NCI-H345 (cell line): ENCODE measurements around the gene FRMD4A.
A peak's percentile ranks its signal among the peaks of the same experiment; 100 is the strongest.

Experiments used
- DNase-seq: peaks from one replicate; lab custom pipeline; 2025; lab: John Stamatoyannopoulos, UW

The FRMD4A gene

DNA sequence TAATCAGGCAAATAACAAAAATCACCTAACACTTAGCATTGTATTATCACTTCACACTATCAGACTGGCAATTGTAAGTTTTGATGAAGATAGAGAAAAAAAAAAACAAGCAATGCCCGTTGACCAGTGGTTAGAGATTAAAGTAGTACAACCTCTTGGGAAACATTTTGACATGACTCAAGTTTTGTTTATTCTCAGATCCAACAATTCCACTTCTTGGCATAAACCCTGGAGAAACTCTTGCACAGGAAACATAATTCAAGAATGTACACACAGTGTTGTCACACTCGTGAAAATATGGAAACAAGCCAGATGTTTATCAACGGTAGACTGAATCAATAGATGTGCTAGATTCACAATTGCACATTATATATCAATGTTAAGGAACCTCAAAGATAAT, 37.2 kb downstream of the FRMD4A start:
- no peak for DNase-seq

DNA sequence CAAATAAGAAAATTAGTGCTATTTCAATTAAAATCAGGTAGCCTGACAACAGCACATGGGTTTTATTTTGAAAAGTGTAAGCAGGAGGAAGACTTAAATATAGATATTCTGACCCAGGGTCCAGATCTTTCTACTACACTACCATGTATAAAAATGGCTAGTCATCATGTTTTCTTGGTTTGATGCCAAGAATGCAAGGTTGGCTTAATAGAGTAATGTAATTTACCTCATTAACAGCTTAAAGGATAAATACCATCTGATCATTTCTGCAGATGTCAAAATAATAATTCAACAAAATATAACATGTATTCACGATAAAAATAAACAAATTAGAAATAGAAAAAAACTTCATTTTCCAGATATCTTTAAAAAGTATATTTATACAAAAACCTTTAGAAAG, 39.4 kb downstream of the FRMD4A start:
- DNase-seq: no peak

DNA sequence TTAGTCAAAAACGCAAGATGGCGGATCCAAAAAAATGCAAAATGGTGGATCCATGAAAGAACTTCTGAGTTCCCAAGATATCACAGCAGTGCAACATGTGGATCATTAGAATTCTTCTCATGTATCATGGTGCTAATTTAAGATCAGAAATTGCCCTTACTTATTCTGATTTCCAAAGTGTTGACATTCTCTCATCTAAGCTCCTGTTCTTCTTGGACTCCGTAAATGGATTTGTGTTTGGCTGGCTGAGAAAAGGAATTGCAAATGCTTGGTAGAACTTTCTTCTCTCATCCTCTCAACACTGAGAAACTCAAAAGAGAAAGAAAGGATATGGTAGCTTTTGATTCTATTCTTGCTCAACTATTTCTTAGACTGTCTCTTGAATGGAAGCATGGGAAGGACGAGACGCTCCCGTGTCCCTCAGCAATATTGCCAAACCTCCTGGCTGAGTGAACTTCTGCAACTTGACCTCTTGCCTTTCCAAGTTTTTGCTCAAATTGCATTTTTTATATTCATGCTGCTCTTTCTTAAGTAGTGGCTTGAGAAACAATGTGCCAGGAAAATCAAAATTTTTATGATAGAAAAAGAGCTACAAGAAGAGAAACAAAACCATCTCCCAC, 44.7 kb downstream of the FRMD4A start:
- no peak for DNase-seq

DNA sequence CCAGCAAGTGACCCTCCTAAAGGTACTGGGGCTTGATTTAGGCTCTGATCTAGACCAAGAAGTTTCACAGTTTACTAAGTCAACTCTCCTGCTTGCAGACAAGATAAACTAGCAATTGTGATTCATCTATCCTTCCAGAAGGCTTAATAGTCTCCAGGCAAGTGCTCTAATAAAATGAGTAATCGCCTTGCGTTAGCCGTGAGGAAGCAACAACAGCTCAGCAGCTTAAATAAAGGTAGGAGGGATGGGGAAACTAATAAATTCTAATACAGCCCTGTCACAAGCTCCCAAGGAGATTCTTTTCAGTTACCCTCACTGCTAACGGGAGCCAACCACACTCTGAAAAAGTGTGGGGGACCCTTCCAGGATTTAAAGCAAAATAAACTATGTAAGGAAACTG, 48.4 kb downstream of the FRMD4A start:
- DNase-seq: no peak

GRCh38 chr10:14278533-14278932, 52.2 kb downstream of the FRMD4A start:
- no peak for DNase-seq

- DNase-seq: no peak
Measured at GRCh38 chr10:14276210-14276609, 54.5 kb downstream of the FRMD4A start.

GRCh38 chr10:14271621-14272020, 59.1 kb downstream of the FRMD4A start:
- no peak for DNase-seq

- no peak for DNase-seq
Measured at GRCh38 chr10:14270370-14270769, 60.4 kb downstream of the FRMD4A start.

DNA sequence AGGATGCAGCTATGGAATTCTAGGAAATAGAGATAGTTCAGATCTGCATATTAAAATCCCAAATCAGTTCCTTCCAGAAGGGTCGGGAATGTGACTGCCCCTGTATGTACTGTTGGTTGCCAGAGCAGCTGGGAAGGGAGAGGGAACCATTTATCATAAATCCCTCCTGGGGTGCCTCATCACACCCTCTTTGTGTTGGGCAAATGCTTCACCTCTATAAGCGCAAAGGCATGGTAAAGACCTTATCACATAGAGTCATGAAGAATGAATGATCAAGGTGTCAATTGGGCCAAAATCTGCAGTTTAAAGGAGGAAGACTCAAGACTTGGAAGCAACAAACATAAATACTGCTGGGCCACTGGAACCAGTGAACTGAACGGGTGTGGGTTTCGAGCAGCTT, 65.0 kb downstream of the FRMD4A start:
- DNase-seq: no peak

GRCh38 chr10:14262836-14263425, 67.8 kb downstream of the FRMD4A start:
- DNase-seq: no peak

GRCh38 chr10:14261336-14261735, 69.4 kb downstream of the FRMD4A start:
- DNase-seq: no peak

DNA sequence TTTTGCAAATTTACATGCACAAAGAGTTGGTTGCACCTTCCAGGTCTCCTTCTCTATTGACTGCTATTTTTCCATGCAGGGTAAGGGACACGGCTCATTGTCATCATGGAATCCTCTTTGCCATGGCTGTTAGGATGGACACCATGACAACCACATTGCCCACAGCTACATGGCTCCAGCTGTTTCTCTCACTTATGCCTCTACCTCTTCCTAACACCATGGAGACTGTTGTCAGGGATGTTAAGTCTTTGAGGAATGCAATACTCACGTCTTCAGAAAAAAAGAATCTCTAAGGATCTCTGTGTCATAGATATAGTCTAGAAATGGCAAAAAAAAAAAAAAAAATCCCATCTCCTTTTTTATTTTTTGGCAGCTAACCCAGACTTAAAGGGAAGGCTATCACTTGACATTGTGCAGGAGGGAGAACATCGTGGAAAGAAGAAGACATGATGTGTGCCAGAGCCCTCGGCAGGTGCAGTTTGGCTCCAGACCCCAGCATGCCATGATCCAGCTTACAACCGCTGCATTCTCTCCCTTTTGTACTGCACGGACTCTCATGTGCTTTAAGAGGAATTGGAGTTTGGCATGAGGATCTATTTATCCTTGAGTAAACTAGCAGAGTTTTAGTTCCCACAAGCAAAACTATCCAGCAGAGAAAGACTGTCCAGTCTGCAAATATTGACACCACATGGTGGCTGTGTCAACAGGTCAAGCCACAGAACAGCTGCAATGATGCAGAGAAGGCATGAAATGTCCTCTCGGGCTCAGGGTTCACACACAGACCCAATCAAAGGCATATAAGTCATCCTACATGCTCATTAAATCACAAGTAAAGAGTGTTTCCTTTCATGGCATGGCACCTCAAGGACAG, 70.8 kb downstream of the FRMD4A start:
- DNase-seq: peak; percentile 24

- DNase-seq: no peak
Measured at GRCh38 chr10:14254368-14254767, 76.4 kb downstream of the FRMD4A start.

- DNase-seq: no peak
Measured at GRCh38 chr10:14253711-14254110, 77.0 kb downstream of the FRMD4A start.

GRCh38 chr10:14253079-14253478, 77.6 kb downstream of the FRMD4A start:
- no peak for DNase-seq

DNA sequence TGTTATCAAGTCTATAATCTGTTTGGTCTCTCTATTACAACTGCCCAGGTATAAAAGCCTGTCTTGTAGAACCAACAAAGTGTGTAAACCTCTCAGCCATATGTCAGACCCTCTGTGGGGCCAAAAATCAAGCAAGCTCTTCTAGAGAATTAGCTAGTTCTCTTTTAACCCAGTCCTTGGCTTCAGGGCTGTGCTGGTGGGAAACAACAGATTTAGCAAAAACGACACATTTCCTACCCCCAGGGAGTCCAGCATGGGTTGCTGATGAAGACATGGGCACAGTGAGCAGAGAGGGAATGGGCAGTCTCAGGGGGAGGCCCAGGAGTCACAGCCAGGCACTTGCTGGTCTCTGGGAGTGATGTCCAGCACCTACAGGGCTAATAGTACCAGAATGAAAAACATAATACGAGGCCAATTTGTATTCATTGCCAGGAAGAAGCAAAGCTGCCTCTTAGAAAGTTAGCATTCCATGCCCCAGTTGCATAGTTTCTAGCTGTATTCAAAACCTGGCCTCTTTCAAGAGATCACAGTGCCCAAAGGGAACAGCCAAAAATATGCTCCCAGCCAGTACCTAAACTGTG, 80.1 kb downstream of the FRMD4A start:
- DNase-seq: no peak

GRCh38 chr10:14247377-14248116, 83.2 kb downstream of the FRMD4A start:
- no peak for DNase-seq

- no peak for DNase-seq
Measured at GRCh38 chr10:14244801-14245211, 85.9 kb downstream of the FRMD4A start.

DNA sequence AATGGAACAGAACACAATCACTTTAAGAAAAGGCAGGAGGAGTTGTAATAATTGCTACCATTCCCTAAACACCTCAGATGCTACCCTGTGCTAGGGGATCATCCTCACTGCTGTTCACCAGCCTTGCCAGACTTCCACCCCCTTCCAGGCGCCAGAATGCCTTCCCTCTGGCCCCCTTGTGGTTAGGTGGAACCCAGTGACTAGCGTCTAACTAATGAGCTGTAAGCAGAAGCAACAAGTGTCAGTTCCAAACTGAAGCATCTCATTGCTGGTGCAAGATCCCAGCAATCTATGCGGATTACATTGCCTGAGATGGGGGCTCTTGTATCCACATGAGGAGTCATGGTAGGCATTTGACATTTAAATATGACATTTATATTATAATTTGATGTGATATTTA, 86.6 kb downstream of the FRMD4A start:
- no peak for DNase-seq

GRCh38 chr10:14243221-14243620, 87.5 kb downstream of the FRMD4A start:
- DNase-seq: no peak

- no peak for DNase-seq
Measured at GRCh38 chr10:14241196-14241595, 89.5 kb downstream of the FRMD4A start.
